BLaER1 (cell line): ENCODE measurements around the gene SNORC.

Source experiments
- H3K27ac ChIP-seq: shearing (Covaris generic); formaldehyde crosslinking; 2 replicates; pipeline ENCODE4 v1.8.1; 2022
- H3K27me3 ChIP-seq: shearing (Covaris generic); formaldehyde crosslinking; 2 replicates; pipeline ENCODE4 v1.8.1; 2022
- H3K36me3 ChIP-seq: shearing (Covaris generic); formaldehyde crosslinking; 2 replicates; pipeline ENCODE4 v1.8.1; 2022
- H3K4me1 ChIP-seq: shearing (Covaris generic); formaldehyde crosslinking; 2 replicates; pipeline ENCODE4 v1.8.1; 2022
- H3K4me2 ChIP-seq: shearing (Covaris generic); formaldehyde crosslinking; 2 replicates; pipeline ENCODE4 v1.8.1; 2022
- H3K4me3 ChIP-seq: shearing (Covaris generic); formaldehyde crosslinking; 2 replicates; pipeline ENCODE4 v1.8.1; 2022
- H3K9ac ChIP-seq: shearing (Covaris generic); formaldehyde crosslinking; 2 replicates; pipeline ENCODE4 v1.8.1; 2022
- H3K9me3 ChIP-seq: shearing (Covaris generic); formaldehyde crosslinking; 2 replicates; pipeline ENCODE4 v1.8.1; 2022
- H4K20me1 ChIP-seq: shearing (Covaris generic); formaldehyde crosslinking; 2 replicates; pipeline ENCODE4 v1.8.1; 2022
- Cebpa-rat ChIP-seq: shearing (Covaris generic); IDR thresholded peaks from 2 replicates; pipeline ENCODE4 v1.8.1; 2022

Gene SNORC

GRCh38 chr2:232888099-232888836, 18.2 kb downstream of the SNORC start:
- H3K36me3 ChIP-seq, result no peaks in the 10 kb centered on the region
- H3K4me1 ChIP-seq, result peaks cover 13% of the 10 kb centered on the region
- H3K9me3 ChIP-seq, result no peaks in the 10 kb centered on the region
- H3K27me3 ChIP-seq, result no peaks in the 10 kb centered on the region
- no peak overlapping the region for H3K27ac ChIP-seq
- no peaks in the 10 kb centered on the region for H4K20me1 ChIP-seq
- H3K4me2 ChIP-seq, result no peak overlapping the region
- H3K4me3 ChIP-seq, result no peak overlapping the region
- no peak for TF ChIP-seq Cebpa-rat
- no peak overlapping the region for H3K9ac ChIP-seq

- H3K4me3 ChIP-seq, result no peak overlapping the region
- H4K20me1 ChIP-seq, result no peaks in the 10 kb centered on the region
- H3K27me3 ChIP-seq, result no peaks in the 10 kb centered on the region
- no peak overlapping the region for H3K4me2 ChIP-seq
- no peak for TF ChIP-seq Cebpa-rat
- H3K36me3 ChIP-seq, result no peaks in the 10 kb centered on the region
- H3K9me3 ChIP-seq, result no peaks in the 10 kb centered on the region
- no peak overlapping the region for H3K27ac ChIP-seq
- H3K9ac ChIP-seq, result no peak overlapping the region
- peaks cover 13% of the 10 kb centered on the region for H3K4me1 ChIP-seq
These were observed 18.9 kb downstream of the SNORC start for GRCh38 chr2:232888839-232889529.

GRCh38 chr2:232889876-232890401, 19.9 kb downstream of the SNORC start:
- no peaks in the 10 kb centered on the region for H3K36me3 ChIP-seq
- H3K9ac ChIP-seq, result no peak overlapping the region
- peaks cover 13% of the 10 kb centered on the region for H3K4me1 ChIP-seq
- H4K20me1 ChIP-seq, result no peaks in the 10 kb centered on the region
- no peak for TF ChIP-seq Cebpa-rat
- no peaks in the 10 kb centered on the region for H3K27me3 ChIP-seq
- H3K27ac ChIP-seq, result no peak overlapping the region
- H3K4me2 ChIP-seq, result no peak overlapping the region
- H3K4me3 ChIP-seq, result no peak overlapping the region
- H3K9me3 ChIP-seq, result no peaks in the 10 kb centered on the region

- Histone ChIP-seq H3K4me2 (peak overlapping the region; percentile 67), H3K27ac (no peak overlapping the region), H3K4me3 (no peak overlapping the region), H4K20me1 (no peaks in the 10 kb centered on the region), H3K27me3 (no peaks in the 10 kb centered on the region), H3K36me3 (no peaks in the 10 kb centered on the region), H3K9me3 (no peaks in the 10 kb centered on the region), H3K4me1 (peaks cover 13% of the 10 kb centered on the region), H3K9ac (no peak overlapping the region)
- TF ChIP-seq Cebpa-rat, result no peak
These were observed 20.5 kb downstream of the SNORC start for GRCh38 chr2:232890536-232890895.

GRCh38 chr2:232890896-232891601, 21.0 kb downstream of the SNORC start:
- Histone ChIP-seq H3K9me3 (no peaks in the 10 kb centered on the region), H3K4me3 (no peak overlapping the region), H3K36me3 (no peaks in the 10 kb centered on the region), H3K4me2 (peak overlapping the region; percentile 67), H3K27me3 (no peaks in the 10 kb centered on the region), H4K20me1 (no peaks in the 10 kb centered on the region), H3K9ac (no peak overlapping the region), H3K27ac (no peak overlapping the region), H3K4me1 (peaks cover 13% of the 10 kb centered on the region)
- no peak for TF ChIP-seq Cebpa-rat

- Histone ChIP-seq H3K27ac (no peak overlapping the region), H3K27me3 (no peaks in the 10 kb centered on the region), H3K36me3 (no peaks in the 10 kb centered on the region), H3K4me3 (no peak overlapping the region), H3K9me3 (no peaks in the 10 kb centered on the region), H3K4me2 (no peak overlapping the region), H3K4me1 (peaks cover 13% of the 10 kb centered on the region), H3K9ac (no peak overlapping the region), H4K20me1 (no peaks in the 10 kb centered on the region)
- no peak for TF ChIP-seq Cebpa-rat
These were observed 21.6 kb downstream of the SNORC start for GRCh38 chr2:232891621-232892071.

- H3K9me3 ChIP-seq, result no peaks in the 10 kb centered on the region
- no peak overlapping the region for H3K27ac ChIP-seq
- peaks cover 13% of the 10 kb centered on the region for H3K4me1 ChIP-seq
- H4K20me1 ChIP-seq, result no peaks in the 10 kb centered on the region
- no peaks in the 10 kb centered on the region for H3K36me3 ChIP-seq
- H3K9ac ChIP-seq, result no peak overlapping the region
- H3K27me3 ChIP-seq, result no peaks in the 10 kb centered on the region
- H3K4me3 ChIP-seq, result no peak overlapping the region
- H3K4me2 ChIP-seq, result no peak overlapping the region
- TF ChIP-seq Cebpa-rat, result no peak
These were observed 22.2 kb downstream of the SNORC start for GRCh38 chr2:232892221-232892620.

- Histone ChIP-seq H3K4me1 (peaks cover 13% of the 10 kb centered on the region), H3K4me2 (no peak overlapping the region), H3K4me3 (no peak overlapping the region), H3K9me3 (no peaks in the 10 kb centered on the region), H3K27ac (no peak overlapping the region), H3K36me3 (no peaks in the 10 kb centered on the region), H4K20me1 (no peaks in the 10 kb centered on the region), H3K9ac (no peak overlapping the region), H3K27me3 (no peaks in the 10 kb centered on the region)
- no peak for TF ChIP-seq Cebpa-rat
These were observed 22.8 kb downstream of the SNORC start for GRCh38 chr2:232892843-232893242.

- no peak for TF ChIP-seq Cebpa-rat
- no peak overlapping the region for H3K4me2 ChIP-seq
- H3K4me3 ChIP-seq, result no peak overlapping the region
- H4K20me1 ChIP-seq, result no peaks in the 10 kb centered on the region
- H3K27me3 ChIP-seq, result no peaks in the 10 kb centered on the region
- H3K4me1 ChIP-seq, result peaks cover 13% of the 10 kb centered on the region
- no peaks in the 10 kb centered on the region for H3K9me3 ChIP-seq
- no peak overlapping the region for H3K9ac ChIP-seq
- no peaks in the 10 kb centered on the region for H3K36me3 ChIP-seq
- H3K27ac ChIP-seq, result no peak overlapping the region
These were observed 23.8 kb downstream of the SNORC start for GRCh38 chr2:232893834-232894233.

GRCh38 chr2:232894251-232894650, 24.2 kb downstream of the SNORC start:
- no peak for TF ChIP-seq Cebpa-rat
- H3K27me3 ChIP-seq, result no peaks in the 10 kb centered on the region
- H3K9ac ChIP-seq, result no peak overlapping the region
- no peak overlapping the region for H3K27ac ChIP-seq
- no peaks in the 10 kb centered on the region for H4K20me1 ChIP-seq
- peaks cover 13% of the 10 kb centered on the region for H3K4me1 ChIP-seq
- no peaks in the 10 kb centered on the region for H3K36me3 ChIP-seq
- no peak overlapping the region for H3K4me2 ChIP-seq
- no peaks in the 10 kb centered on the region for H3K9me3 ChIP-seq
- no peak overlapping the region for H3K4me3 ChIP-seq
